Mesodermal cell (in vitro differentiated cells): ENCODE data around the gene APRT.

Experiments
- H3K27ac ChIP-seq: 2 replicates; pipeline ENCODE4 v1.7.0; 2013; ENCODE audit warnings: mild to moderate bottlenecking, low read depth, low read length, moderate library complexity; ENCODE audit not compliant: severe bottlenecking
- H3K36me3 ChIP-seq: 2 replicates; pipeline ENCODE4 v1.7.1; 2013; ENCODE audit warnings: mild to moderate bottlenecking, low read length, moderate library complexity; ENCODE audit not compliant: control insufficient read depth, insufficient read depth
- H3K4me1 ChIP-seq: one replicate; pipeline ENCODE4 v1.7.1; 2013; ENCODE audit warnings: mild to moderate bottlenecking, low read length; ENCODE audit not compliant: insufficient read depth, control insufficient read depth, poor library complexity, severe bottlenecking
- H3K4me3 ChIP-seq: 2 replicates; pipeline ENCODE4 v1.7.0; 2013; ENCODE audit warnings: low read length, control low read depth, mild to moderate bottlenecking; ENCODE audit not compliant: insufficient read depth, poor library complexity, severe bottlenecking; ENCODE audit errors: extremely low read depth
- H3K9me3 ChIP-seq: 2 replicates; pipeline ENCODE4 v1.7.1; 2013; ENCODE audit warnings: mild to moderate bottlenecking, low read length, moderate library complexity; ENCODE audit not compliant: control insufficient read depth
- WGBS, 2 experiments: methylation state at CpG; one replicate each; pipeline ENCODE4 v1.1.5; 2013; ENCODE audit warnings: missing lambda C conversion rate in 2 of 2; ENCODE audit not compliant: insufficient coverage in 2 of 2; 5-methylcytosine and 5-hydroxymethylcytosine counted together

APRT gene

DNA sequence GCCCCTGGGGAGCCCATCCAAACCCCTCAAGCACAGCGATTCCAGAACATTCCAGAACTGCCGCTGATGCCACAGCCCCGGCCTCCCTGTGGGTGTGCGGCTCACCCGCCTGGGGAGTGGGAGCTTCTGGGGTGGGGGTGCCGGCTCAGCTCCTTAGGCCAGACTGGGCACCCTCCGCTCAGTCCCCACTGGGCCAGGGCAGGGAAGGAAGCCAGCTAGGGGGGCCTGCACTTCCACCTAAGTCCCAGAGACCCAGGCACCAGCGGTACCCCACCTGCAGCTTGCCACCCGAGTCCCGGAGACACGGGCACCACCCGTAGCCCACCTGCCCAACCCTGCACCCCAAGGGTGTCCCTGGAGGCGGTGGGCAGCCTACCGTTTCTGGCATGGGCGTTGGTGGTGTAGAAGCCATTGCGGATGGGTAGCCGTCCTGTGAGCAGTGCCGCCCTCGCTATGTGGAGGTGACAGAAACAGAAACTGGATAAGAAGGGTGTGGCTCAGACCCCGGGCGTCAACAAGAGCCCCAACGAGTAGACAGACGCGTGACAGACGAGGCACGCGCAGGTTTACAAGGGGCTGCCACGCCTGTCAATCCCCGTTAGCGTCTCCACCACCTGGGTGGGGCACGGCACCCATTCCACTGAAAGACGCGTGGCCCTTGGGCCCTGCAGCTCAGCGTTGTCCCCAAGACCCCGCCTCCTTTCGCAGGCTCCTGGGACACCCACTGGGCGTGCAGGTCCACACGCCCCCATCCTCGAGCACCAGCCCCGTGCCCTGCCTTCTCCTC, 30.0 kb upstream of the APRT start:
- Histone ChIP-seq H3K9me3 (no peaks in the 10 kb centered on the region), H3K4me1 (no peaks in the 10 kb centered on the region), H3K27ac (no peak overlapping the region), H3K4me3 (no peak overlapping the region), H3K36me3 (peaks cover 22% of the 10 kb centered on the region)
- WGBS, 2 experiments = 92 to 95% methylated on average over 27 to 36 of the region's 40 CpGs

DNA sequence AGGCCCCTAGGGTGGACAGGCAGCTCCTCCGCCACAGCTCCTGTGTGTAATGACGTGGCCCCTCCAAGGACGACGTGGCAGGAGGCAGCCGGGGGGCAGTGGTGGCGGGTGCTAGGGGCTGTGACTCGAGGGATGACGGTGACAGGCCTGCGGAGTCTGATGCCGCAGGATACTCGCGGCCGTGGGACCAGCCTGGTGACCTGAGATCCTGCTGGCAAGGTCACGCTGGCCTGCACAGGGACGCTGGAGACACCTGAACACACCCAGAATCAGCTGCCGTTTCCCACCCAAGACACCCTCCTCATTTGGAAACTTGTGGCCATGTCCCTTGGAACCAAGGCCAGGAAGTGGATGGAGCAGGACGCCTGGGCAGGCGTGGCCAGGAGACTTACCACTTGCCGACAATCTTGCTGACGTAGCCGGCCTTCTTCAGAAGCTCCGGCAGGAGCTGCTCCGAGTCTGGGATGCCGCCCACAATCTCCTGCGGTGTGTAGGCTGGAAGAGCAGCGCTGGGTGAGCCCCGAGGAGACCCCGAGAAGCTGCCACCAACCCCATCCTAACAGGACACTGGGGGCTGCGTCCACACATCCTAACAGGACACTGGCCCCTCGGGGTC, 29.0 kb upstream of the APRT start:
- WGBS, 2 experiments = 92 to 96% methylated on average over 25 to 29 of the region's 30 CpGs
- Histone ChIP-seq H3K4me1 (no peaks in the 10 kb centered on the region), H3K4me3 (no peak overlapping the region), H3K9me3 (no peaks in the 10 kb centered on the region), H3K36me3 (peaks cover 22% of the 10 kb centered on the region), H3K27ac (no peak overlapping the region)

DNA sequence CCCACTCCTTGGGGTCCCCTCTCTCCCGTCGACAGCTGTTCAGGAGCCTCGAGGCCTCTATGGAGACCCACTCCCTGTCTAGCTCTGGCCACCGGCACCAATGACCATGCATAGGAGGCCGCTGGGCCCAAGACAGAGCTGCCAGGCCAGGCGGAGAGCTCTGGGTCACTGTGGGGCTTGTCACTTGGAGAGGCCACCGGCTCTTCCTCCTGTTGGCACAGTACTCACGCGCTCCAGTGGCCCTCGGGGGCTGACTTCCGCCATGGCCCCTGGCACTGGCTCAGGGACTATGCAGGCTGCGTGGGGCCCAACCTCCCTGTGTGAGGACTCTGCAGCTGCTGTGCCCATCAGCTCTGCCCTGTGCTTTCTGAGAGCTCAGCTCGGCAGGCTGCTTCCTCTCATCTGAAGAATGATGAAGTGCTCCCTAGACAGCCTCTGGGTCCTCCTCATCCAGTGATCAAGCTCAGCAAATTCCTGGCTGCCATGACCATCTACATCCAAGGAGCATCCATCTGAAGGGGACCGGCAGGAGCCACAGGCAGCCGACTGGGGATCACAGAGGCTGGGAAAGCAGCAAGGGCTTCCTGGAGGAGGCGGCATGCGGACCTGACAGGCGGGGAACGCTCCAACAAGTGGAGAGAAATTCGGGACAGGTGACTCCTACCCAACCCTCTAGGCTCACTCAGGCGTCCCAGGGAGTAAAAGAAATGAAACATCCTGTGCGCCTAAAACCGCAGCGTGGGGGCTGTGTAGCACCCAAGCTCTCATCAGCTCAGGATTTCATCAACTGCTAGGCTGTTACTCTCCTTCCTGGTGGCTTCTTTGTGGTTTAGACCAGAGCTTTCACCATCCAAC, 28.2 kb upstream of the APRT start:
- 96 to 98% methylated on average over 21 to 22 of the region's 24 CpGs for WGBS, 2 experiments
- H3K27ac ChIP-seq = no peak overlapping the region
- H3K4me1 ChIP-seq = no peaks in the 10 kb centered on the region
- H3K4me3 ChIP-seq = no peak overlapping the region
- no peaks in the 10 kb centered on the region for H3K9me3 ChIP-seq
- H3K36me3 ChIP-seq = peaks cover 22% of the 10 kb centered on the region

DNA sequence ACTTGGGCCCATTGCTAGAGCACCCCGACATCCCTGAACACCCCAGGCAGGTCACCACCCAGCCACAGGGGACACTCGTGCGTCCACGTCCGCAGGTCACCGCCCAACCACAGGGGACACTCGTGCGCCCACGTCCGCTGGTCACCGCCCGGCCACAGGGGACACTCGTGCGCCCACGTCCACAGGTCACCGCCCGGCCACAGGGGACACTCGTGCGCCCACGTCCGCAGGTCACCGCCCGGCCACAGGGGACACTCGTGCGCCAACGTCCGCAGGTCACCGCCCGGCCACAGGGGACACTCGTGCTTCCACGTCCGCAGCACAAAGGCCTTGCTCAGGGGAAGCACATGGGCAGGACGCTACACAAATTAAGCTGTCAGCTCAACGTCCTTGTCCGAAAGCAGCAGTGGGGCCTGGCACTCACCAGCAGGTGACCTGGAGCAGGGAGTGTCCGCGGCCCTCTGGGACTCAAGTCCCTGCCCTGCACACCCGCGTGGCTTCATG, 27.4 kb upstream of the APRT start:
- Histone ChIP-seq H3K4me1 (no peaks in the 10 kb centered on the region), H3K36me3 (peaks cover 22% of the 10 kb centered on the region), H3K27ac (no peak overlapping the region), H3K9me3 (no peaks in the 10 kb centered on the region), H3K4me3 (no peak overlapping the region)
- 96% methylated on average over 35 to 36 of the region's 39 CpGs for WGBS, 2 experiments

DNA sequence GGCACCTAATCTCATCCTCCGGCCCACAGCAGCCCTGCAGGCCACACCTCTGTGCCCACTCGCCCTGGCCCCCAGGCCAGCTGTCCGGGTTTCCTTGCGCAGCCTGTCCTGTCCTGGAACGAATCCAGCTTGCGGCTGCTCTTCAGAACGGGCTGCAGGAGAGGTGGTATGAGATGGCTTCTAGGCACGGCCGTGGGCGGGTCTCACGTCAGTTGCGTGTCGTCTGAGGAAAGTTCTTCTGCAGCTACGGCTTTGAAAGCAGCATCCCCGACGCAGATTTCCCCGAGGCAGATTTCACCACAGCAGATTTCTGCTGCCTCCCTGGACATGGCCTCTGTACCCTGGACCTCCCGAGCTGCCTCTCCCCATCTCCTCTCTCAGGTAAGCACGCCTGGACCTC, 26.8 kb upstream of the APRT start:
- peaks cover 22% of the 10 kb centered on the region for H3K36me3 ChIP-seq
- WGBS, 2 experiments = 98 to 99% methylated on average over 18 to 19 of the region's 19 CpGs

DNA sequence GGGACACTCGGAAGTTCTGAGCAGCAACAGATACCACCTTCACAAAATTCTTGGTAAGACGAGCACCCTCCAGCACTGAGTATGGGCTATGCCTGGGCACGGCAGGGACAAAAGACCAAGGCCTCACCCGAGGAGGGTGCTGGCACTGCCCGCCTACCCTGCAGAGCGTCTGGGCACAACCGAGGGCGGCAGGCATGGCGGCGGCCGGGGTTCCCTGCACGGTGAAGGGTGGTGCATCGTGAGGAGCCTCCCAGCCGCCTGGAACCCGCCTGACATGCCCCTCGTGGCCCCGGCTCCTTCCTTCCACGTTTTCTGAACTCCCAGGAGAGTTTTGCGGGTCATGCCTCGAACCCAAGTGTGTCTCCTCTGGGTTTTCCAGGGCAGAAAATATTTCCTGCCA, 26.1 kb upstream of the APRT start:
- no peak overlapping the region for H3K4me3 ChIP-seq
- H3K9me3 ChIP-seq = no peaks in the 10 kb centered on the region
- peaks cover 22% of the 10 kb centered on the region for H3K36me3 ChIP-seq
- no peaks in the 10 kb centered on the region for H3K4me1 ChIP-seq
- no peak overlapping the region for H3K27ac ChIP-seq
- WGBS, 2 experiments = 94 to 98% methylated on average over 19 to 20 of the region's 20 CpGs

More for the DNA sequence above, 26.8 kb upstream of the APRT start:
- no peak overlapping the region for H3K27ac ChIP-seq
- H3K9me3 ChIP-seq = no peaks in the 10 kb centered on the region
- no peak overlapping the region for H3K4me3 ChIP-seq
- no peaks in the 10 kb centered on the region for H3K4me1 ChIP-seq

DNA sequence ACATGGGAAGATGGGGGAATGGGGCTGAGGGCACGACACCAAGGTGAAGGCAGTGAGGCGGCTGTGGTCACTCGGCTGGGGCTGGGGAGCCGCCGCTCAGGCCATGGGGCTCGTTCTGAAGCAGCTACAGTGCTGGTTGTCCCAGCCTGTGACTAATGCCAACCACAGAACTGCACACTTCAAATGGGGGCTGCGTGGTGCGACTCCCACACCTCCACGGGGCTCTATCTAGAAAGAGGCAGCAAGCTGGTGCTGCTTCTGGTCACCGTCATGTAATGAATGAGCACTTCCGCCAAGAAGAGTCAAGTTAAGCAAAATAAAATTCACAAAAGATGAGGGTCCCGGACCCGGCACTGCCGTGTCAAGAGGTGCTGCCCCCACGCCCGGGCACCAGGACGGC, 25.1 kb upstream of the APRT start:
- no peaks in the 10 kb centered on the region for H3K4me1 ChIP-seq
- H3K27ac ChIP-seq = no peak overlapping the region
- H3K4me3 ChIP-seq = no peak overlapping the region
- H3K36me3 ChIP-seq = peaks cover 22% of the 10 kb centered on the region
- 96 to 97% methylated on average over 13 to 17 of the region's 17 CpGs for WGBS, 2 experiments
- H3K9me3 ChIP-seq = no peaks in the 10 kb centered on the region

DNA sequence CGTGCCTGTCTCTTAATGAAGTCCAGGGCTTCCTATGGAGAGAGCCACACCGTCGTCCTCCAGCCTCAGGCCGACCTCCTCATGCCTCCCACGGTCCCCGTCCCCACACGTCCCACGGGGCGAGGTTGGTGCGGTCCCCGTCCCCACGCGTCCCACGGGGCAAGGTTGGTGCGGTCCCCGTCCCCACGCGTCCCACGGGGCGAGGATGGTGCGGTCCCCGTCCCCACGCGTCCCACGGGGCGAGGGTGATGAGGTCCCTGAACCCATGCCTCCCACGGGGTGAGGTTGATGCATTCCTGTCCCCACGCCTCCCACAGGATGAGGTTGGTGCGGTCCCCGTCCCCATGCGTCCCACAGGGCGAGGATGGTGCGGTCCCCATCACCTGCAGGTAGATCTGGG, 24.1 kb upstream of the APRT start:
- peaks cover 22% of the 10 kb centered on the region for H3K36me3 ChIP-seq
- no peak overlapping the region for H3K4me3 ChIP-seq
- H3K9me3 ChIP-seq = no peaks in the 10 kb centered on the region
- no peaks in the 10 kb centered on the region for H3K4me1 ChIP-seq
- 89 to 92% methylated on average over 16 to 30 of the region's 33 CpGs for WGBS, 2 experiments
- H3K27ac ChIP-seq = no peak overlapping the region

DNA sequence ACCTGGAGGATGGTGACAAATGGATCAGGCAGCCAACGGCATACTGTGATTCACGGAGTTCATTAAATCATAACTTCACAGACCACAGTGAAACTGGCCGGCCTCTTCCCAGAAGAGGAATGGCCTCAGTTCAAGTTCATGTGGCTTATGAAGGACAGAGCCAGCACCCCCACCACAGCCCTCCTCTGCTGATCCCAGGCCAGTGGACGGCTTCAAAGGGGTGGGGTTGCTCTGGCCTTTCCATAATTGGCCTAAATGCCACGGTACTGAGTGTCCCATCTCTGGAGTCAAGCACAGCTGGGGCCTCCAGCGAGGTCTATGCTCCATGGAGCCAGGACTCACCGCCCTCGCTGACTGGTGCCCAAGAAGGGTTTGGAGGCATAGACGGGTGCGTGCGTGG, 23.7 kb upstream of the APRT start:
- Histone ChIP-seq H3K9me3 (no peaks in the 10 kb centered on the region), H3K27ac (no peak overlapping the region), H3K4me3 (no peak overlapping the region), H3K4me1 (no peaks in the 10 kb centered on the region), H3K36me3 (peaks cover 18% of the 10 kb centered on the region)
- WGBS, 2 experiments = 79 to 94% methylated on average over 9 to 10 of the region's 11 CpGs

DNA sequence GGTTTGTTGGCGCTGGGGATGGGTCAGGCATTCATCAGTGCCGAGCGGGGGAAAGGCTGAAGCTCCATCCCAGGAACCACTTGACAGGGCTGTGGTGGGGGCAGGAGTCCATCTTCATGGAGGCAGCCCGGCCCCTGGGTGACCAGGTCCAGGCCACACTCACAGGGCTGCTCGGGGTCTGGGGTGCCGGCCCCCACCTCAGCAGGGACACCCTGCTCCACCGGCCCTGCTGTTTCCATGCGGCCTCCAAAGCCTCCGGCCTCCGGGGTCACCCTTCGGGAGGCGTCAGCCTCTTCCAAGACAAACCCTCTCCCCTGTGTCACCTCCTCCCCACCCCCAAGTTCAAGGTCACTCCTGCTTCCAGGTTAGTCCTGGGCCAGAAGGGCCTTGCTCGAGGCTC, 22.9 kb upstream of the APRT start:
- no peak overlapping the region for H3K27ac ChIP-seq
- H3K4me3 ChIP-seq = no peak overlapping the region
- H3K36me3 ChIP-seq = peaks cover 13% of the 10 kb centered on the region
- H3K9me3 ChIP-seq = no peaks in the 10 kb centered on the region
- 96 to 98% methylated on average over 9 to 11 of the region's 13 CpGs for WGBS, 2 experiments
- H3K4me1 ChIP-seq = no peaks in the 10 kb centered on the region
